ENCODE results near the gene ERFL.
"Not testable (repeated sequence)": the region's sequence is repeated elsewhere in the genome, so short reads cannot be mapped to it uniquely, and the experiment has no call there.

Gene ERFL

GRCh38 chr19:41926763-41927496, 1.3 kb downstream of the ERFL start:
- DNase-seq (ENCODE audit: low read depth), result no peak

GRCh38 chr19:41926028-41926762, 2.1 kb downstream of the ERFL start:
- DNase-seq (ENCODE audit: low read depth), result no peak

DNA sequence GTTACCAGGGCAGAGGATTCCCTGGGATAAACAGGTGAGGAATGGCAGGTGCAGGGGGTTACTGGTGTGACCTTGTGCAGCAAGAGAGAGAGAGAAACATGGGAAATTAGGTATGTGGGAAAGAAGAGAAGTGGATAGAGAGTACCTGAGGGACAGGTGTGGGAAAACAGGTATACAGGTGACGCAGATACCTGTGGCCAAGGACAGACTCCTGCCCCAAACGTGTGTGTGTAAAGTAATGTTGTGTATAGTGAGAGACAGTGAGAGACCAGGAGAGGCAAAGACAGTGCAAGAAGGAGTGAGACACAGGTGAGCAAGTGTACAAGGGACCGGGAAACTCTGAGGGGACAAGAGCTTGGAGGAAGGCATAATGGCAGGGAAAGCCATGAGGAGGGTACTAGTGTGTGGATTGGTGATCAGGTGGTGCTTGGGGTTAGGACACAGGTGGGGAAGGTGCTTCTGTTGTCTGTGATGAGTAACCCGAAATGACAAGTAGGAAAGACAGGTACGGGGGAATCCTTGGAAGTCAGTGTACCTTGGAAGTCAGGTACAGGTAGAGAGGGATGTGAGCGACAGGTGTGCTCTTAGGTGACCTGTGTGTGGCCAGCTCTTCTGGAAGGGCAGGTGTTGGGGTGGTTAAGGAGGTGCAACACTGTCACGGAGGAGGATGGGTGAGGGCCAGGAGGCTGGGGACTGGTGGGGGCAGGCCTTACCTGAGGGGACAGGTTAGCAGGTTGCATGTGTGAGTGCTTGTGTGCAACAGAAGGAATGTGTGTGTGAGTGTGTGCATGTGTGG, 2.8 kb downstream of the ERFL start:
- DNase-seq (ENCODE audit: low read depth), result no peak

DNA sequence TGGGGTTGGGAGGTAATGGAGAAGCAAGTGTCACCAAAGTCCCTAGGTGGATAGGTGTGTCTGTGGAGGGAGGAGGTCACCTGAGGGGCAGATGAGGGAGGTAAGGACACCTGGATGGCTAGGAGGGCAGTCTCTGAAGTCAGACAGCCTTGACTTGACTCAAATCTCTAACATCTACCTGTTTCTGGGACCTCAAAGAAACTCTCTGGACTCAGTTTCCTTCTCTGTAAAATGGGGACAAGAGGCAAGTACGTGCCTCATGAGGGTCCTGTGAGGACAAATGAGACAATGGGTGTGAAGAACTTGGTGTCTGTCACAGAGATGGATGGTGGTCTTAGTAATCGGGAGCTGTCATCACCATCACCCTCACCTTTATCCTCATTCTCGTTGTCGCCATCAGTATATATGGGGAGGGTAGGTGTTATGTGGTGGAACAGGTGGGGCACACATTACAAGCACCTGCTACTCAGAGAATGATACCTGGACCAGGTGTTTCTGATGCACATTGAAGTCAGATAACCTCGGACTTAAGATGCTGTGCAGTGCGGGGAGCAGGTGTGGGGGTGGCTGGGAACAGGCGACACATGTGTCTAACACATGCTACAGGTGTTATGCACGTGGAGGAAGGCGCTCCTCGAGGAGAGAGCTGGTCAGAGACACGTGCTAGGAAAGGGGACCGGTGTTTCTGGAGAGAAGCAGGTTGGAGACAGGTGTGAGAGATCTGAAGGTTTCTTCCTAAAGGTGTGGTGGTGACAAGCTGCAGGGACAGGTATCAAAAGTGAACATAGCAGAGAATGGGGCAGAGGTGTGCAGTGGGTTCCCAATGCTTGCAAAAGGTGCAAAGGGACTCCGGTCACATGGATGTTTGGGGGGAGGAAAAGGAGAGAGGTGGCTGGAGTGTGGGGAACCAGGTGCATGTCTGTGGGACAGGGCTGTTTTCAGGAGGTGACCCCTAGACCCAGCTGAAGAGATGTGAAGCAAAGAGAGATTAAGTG, 3.8 kb downstream of the ERFL start:
- DNase-seq (ENCODE audit: low read depth), result no peak

DNA sequence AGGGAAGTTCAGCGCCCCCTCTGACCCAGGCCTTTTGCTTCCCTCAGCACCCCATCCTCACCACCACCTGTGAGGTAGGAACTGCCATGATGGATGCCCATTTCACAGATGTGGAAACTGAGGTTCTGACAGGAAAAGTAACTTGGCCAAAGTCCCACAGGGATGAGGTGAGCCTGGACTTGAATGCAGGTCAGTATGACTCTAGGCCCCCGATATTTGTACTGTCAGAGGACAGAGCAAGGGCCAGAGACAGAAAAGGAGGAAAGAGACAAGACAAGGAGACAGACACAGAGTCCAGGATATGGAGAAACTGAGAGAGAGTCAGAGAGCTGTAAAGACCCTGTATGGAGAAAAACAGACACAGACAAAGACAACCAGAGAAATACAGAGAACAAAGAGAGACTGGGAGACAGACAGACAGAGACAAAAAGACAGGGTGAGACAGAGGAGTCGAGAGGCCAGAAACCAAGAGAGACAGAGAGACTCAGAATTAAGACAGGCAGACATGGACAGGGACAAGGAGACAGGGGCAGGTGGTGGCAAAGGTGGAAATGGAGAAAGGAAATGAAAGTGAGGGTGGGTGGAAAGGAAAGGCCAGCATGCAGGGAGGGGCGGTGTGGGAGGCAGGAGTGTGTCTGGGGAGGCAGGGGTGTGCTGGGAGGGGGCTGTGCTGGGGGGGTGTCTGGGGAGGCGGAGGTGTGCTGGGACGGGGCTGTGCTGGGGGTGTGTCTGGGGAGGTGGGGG, 5.0 kb downstream of the ERFL start:
- no peak for DNase-seq (ENCODE audit: low read depth)

DNA sequence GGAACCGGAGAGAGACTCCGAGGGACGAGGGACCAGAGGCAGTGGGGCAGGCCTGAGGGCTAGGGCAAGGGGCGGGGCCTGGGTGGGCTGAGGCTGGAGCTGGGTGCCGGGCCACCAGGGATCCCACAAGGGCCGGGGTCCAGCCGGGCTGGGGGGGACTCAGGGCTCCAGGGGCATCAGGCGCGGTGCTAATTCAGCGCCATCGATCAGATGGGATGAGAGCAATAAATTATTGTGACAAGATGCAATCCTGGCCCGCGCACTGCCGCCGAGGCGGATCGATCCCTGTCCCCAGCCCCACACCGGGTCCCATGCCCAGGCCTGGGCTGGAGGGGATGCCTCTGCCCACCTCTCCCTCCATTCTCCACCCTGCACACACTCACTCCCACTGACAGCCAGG, 5.7 kb downstream of the ERFL start:
- DNase-seq (ENCODE audit: low read depth), result no peak

- DNase-seq (ENCODE audit: low read depth), result no peak
These were observed 6.4 kb downstream of the ERFL start for GRCh38 chr19:41921577-41922576.

GRCh38 chr19:41920882-41921576, 7.2 kb downstream of the ERFL start:
- DNase-seq (ENCODE audit: low read depth), result no peak

GRCh38 chr19:41919948-41920712, 8.1 kb downstream of the ERFL start:
- no peak for DNase-seq (ENCODE audit: low read depth)

GRCh38 chr19:41918653-41919244, 9.5 kb downstream of the ERFL start:
- DNase-seq (ENCODE audit: low read depth), result no peak

DNA sequence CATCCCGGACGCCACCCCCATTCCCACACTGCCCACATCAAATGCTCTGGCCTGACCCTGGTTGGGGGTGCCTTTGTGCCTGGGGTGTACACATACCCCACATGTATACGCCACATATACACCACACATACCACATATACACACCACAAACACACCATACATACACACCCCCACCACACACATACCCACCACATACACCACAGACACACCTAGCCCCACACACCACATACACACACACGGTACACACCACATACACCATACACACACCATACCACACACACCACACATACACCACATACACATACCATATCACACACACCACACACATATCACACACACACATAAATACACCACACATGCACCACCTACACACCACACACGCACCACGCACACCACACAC, 10.2 kb downstream of the ERFL start:
- DNase-seq (ENCODE audit: low read depth), result no peak

DNA sequence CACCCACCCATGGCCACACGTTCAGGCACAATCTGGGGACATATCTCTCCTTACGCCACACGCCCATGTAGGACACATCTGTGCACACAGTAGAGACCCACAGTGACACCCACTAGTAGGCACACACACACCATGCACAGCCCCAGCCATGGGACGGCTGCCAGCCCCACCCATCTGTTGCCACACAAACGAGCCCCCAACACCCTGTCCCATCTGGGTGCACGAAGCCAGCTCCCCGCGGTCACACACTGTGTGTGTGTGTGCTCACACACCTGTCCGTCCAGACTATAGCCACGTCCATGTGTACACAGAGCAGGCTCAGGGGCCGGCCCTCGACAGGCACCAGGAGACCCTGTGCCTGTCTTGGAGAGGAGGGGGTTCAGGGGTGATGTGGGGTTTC, 10.6 kb downstream of the ERFL start:
- no peak for DNase-seq (ENCODE audit: low read depth)

DNA sequence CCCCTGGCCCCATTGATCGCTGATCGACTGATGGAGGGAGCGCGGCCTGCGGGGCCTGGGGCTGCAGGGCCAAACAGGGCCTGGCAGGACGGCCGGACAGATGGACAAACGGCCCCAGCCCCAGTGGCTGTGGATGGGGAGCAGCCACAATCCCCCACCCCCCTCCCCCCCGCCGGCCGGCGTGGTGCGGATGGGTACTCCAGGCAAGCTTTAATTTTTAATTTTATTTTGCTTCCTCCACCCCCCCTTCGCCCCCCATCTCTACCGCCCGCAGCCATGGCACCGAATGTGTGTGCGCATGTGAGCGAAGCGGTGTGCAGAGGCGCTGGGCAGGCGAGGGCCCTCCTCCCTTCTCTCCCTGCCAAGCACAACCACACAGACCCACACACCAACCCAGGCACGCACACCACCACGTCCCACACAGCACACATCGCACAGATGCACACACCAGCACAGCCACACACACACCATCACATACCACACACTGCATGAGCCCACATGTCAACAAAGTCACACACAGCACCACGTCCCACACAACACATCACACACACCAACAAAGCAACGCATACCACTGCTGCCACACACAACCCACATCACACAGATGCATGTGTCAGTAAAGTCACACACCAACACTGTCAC, 12.4 kb downstream of the ERFL start:
- no peak for DNase-seq (ENCODE audit: low read depth)

- no peak for DNase-seq (ENCODE audit: low read depth)
These were observed 13.1 kb downstream of the ERFL start for GRCh38 chr19:41915021-41915775.

GRCh38 chr19:41914424-41914834, 13.8 kb downstream of the ERFL start:
- not testable (repeated sequence) for DNase-seq (ENCODE audit: low read depth)
